ENCODE measurements around the gene AVPR2. TPM values are rescaled to one million over a fixed set of nuclear protein-coding genes. Genes with fewer than 3 reads are reported as not detected.

Gene AVPR2
- total RNA-seq, 1 experiment from 2014 or later, result not detected

DNA sequence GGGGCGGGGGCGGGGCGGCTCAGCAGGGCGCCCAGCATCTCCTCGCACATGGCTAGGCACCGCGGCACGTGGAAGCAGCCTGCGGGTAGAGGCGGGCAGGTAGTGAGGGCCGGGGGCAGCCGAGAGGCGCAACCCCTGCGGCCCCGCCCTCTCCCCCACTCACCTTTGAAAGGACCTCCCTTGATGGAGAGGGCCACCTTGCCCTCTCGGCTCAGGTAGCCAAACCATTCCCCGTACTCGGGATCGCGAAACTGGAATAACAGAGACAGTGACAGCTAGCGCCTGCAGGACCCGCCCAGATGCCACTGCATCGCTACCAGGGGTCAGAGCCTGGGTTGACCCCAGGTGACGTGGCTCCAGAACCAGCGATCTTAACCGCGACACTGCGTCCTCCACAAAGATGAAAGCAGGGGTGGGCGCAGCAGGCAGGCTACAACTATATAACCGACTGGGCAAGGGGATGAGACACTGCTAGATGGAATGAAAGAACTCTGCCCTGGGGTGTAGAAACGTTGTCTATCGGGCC lies 30.9 kb downstream of the AVPR2 start:
- no peaks in the 10 kb centered on the region for H4K20me1 ChIP-seq (ENCODE audit: low read length)
- no TSS peak for BruUV-seq (replicated peaks)
- H3K9ac ChIP-seq (ENCODE audit: low read length), result peak overlapping the region; percentile 9; the same call in 1 of the 2 replicates
- H3K79me2 ChIP-seq (ENCODE audit: low read length), result peaks cover 32% of the 10 kb centered on the region
- H3F3A ChIP-seq (ENCODE audit: low read length, unreplicated experiment), result no peaks in the 10 kb centered on the region
- H3K9me3 ChIP-seq (ENCODE audit: low read length), result no peaks in the 10 kb centered on the region
- H3K4me1 ChIP-seq (ENCODE audit: insufficient read depth, low read length), result peaks cover 5% of the 10 kb centered on the region; the same call in 1 of the 2 replicates
- TF ChIP-seq CTCF (conservative IDR thresholded peaks at IDR 0.05; ENCODE audit: low read depth, low read length) (no peak), EZH2 (IDR thresholded peaks at IDR 0.05; ENCODE audit: low read length, unreplicated experiment) (no peak), EZH2phosphoT487 (IDR thresholded peaks at IDR 0.05; ENCODE audit: borderline replicate concordance, low read length) (no peak)
- H3K4me3 ChIP-seq (ENCODE audit: low read length), result peak overlapping the region; percentile 61; the same call in 1 of the 2 replicates
- DNase-seq, result no peak
- peaks cover 11% of the 10 kb centered on the region for H3K36me3 ChIP-seq (ENCODE audit: low read depth, low read length)
- CTCF ChIA-PET, result interaction anchor here (0.8 to 1.2 kb wide), 2 partner anchors 10 to 12 kb away, joined by 4 to 6 read pairs; no protein-coding TSS in a partner anchor
- POLR2A ChIA-PET (ENCODE audit: unreplicated experiment), result no interaction called here
- 0 out of 2 replicates have a peak, but pooled peaks have one; percentile 5 for ATAC-seq
- H3K4me2 ChIP-seq (ENCODE audit: low read length), result peak overlapping the region; percentile 75
- H3K27me3 ChIP-seq (ENCODE audit: low read length), result no peaks in the 10 kb centered on the region
- no peak overlapping the region for H3K27ac ChIP-seq (ENCODE audit: low read length)
- intact Hi-C loops (cut with micrococcal nuclease), result no loop called here
- H3K9me2 ChIP-seq (replicated peaks; ENCODE audit: low read length), result no peaks in the 10 kb centered on the region
- peak overlapping the region; percentile 69 for H2AFZ ChIP-seq (ENCODE audit: low read length)

- Histone ChIP-seq H3K27me3 (ENCODE audit: low read length) (no peaks in the 10 kb centered on the region), H3K9me2 (replicated peaks; ENCODE audit: low read length) (no peaks in the 10 kb centered on the region), H2AFZ (ENCODE audit: low read length) (no peak overlapping the region), H3K36me3 (ENCODE audit: low read depth, low read length) (peaks cover 4% of the 10 kb centered on the region), H3K9me3 (ENCODE audit: low read length) (no peaks in the 10 kb centered on the region), H3K4me3 (ENCODE audit: low read length) (no peak overlapping the region), H3K4me1 (ENCODE audit: insufficient read depth, low read length) (peaks cover 5% of the 10 kb centered on the region; the same call in 1 of the 2 replicates), H3K4me2 (ENCODE audit: low read length) (no peak overlapping the region), H3K27ac (ENCODE audit: low read length) (no peak overlapping the region), H3K9ac (ENCODE audit: low read length) (no peak overlapping the region), H4K20me1 (ENCODE audit: low read length) (no peaks in the 10 kb centered on the region), H3F3A (ENCODE audit: low read length, unreplicated experiment) (no peaks in the 10 kb centered on the region), H3K79me2 (ENCODE audit: low read length) (peaks cover 27% of the 10 kb centered on the region)
- no peak for ATAC-seq
- ChIA-PET POLR2A (ENCODE audit: unreplicated experiment) (no interaction called here), CTCF (no interaction called here)
- DNase-seq, result no peak
- TF ChIP-seq CTCF (conservative IDR thresholded peaks at IDR 0.05; ENCODE audit: low read depth, low read length) (no peak), EZH2 (IDR thresholded peaks at IDR 0.05; ENCODE audit: low read length, unreplicated experiment) (no peak), EZH2phosphoT487 (IDR thresholded peaks at IDR 0.05; ENCODE audit: borderline replicate concordance, low read length) (no peak)
- intact Hi-C loops (cut with micrococcal nuclease), result no loop called here
- BruUV-seq (replicated peaks), result no TSS peak
Measured at GRCh38 chrX:153937056-153937455, 32.6 kb downstream of the AVPR2 start.

GRCh38 chrX:153938226-153938786 lies 33.8 kb downstream of the AVPR2 start:
- Histone ChIP-seq H3K9me3 (ENCODE audit: low read length) (no peaks in the 10 kb centered on the region), H3K4me1 (ENCODE audit: insufficient read depth, low read length) (peaks cover under 1% of the 10 kb centered on the region; the same call in 1 of the 2 replicates), H2AFZ (ENCODE audit: low read length) (no peak overlapping the region), H3K4me2 (ENCODE audit: low read length) (no peak overlapping the region), H3F3A (ENCODE audit: low read length, unreplicated experiment) (no peaks in the 10 kb centered on the region), H3K79me2 (ENCODE audit: low read length) (peaks cover 14% of the 10 kb centered on the region), H4K20me1 (ENCODE audit: low read length) (no peaks in the 10 kb centered on the region), H3K9me2 (replicated peaks; ENCODE audit: low read length) (no peaks in the 10 kb centered on the region), H3K36me3 (ENCODE audit: low read depth, low read length) (no peaks in the 10 kb centered on the region), H3K27me3 (ENCODE audit: low read length) (no peaks in the 10 kb centered on the region), H3K27ac (ENCODE audit: low read length) (no peak overlapping the region), H3K9ac (ENCODE audit: low read length) (no peak overlapping the region), H3K4me3 (ENCODE audit: low read length) (no peak overlapping the region)
- intact Hi-C loops (cut with micrococcal nuclease), result no loop called here
- DNase-seq (no peak), ATAC-seq (no peak)
- POLR2A ChIA-PET (ENCODE audit: unreplicated experiment), result no interaction called here
- TF ChIP-seq CTCF (conservative IDR thresholded peaks at IDR 0.05; ENCODE audit: low read depth, low read length), result no peak
- BruUV-seq (replicated peaks), result no TSS peak
- CTCF ChIA-PET, result interaction anchor here (0.7 kb wide), 1 partner anchor 151 kb away, joined by 7 read pairs; no protein-coding TSS in a partner anchor
